Parathyroid adenoma (tissue), 2 donors: ENCODE results near the gene CDS2.

Experiments
- H2AFZ ChIP-seq: fragments of 300-600 bp; sonication (generic); one replicate; pipeline ENCODE4 v1.7.0; 2017; ENCODE audit warnings: antibody characterized with exemption, mild to moderate bottlenecking
- H3K27ac ChIP-seq: fragments of 300-600 bp; sonication (generic); one replicate; pipeline ENCODE4 v1.7.0; 2017
- H3K27me3 ChIP-seq: fragments of 300-600 bp; sonication (generic); one replicate; pipeline ENCODE4 v1.7.0; 2017; ENCODE audit warnings: low read length; ENCODE audit not compliant: control insufficient read depth, insufficient read depth
- H3K36me3 ChIP-seq: fragments of 300-600 bp; sonication (generic); one replicate; pipeline ENCODE4 v1.7.0; 2017; ENCODE audit warnings: low read length; ENCODE audit not compliant: control insufficient read depth, insufficient read depth
- H3K4me1 ChIP-seq: fragments of 300-600 bp; sonication (generic); one replicate; pipeline ENCODE4 v1.7.0; 2017; ENCODE audit warnings: control low read depth
- H3K4me2 ChIP-seq: fragments of 300-600 bp; sonication (generic); one replicate; pipeline ENCODE4 v1.7.0; 2017; ENCODE audit warnings: low read length
- H3K4me3 ChIP-seq: fragments of 300-600 bp; sonication (generic); one replicate; pipeline ENCODE4 v1.7.0; 2017; ENCODE audit warnings: low read depth, low read length
- H3K79me2 ChIP-seq: fragments of 300-600 bp; sonication (generic); one replicate; pipeline ENCODE4 v1.7.0; 2017; ENCODE audit warnings: control low read depth
- H3K9ac ChIP-seq: fragments of 300-600 bp; sonication (generic); one replicate; pipeline ENCODE4 v1.7.0; 2017; ENCODE audit warnings: mild to moderate bottlenecking
- H3K9me3 ChIP-seq: fragments of 300-600 bp; sonication (generic); one replicate; pipeline ENCODE4 v1.7.0; 2017; ENCODE audit warnings: low read length; ENCODE audit not compliant: control insufficient read depth
- TF ChIP-seq, protein P1 (sequence below): fragments of 300-600 bp; sonication (generic); IDR thresholded peaks from one replicate; pipeline ENCODE4 v1.7.0; 2017; ENCODE audit warnings: antibody characterized with exemption, mild to moderate bottlenecking
- donor health status: primary hyperparathyroidism.

CDS2 gene

DNA sequence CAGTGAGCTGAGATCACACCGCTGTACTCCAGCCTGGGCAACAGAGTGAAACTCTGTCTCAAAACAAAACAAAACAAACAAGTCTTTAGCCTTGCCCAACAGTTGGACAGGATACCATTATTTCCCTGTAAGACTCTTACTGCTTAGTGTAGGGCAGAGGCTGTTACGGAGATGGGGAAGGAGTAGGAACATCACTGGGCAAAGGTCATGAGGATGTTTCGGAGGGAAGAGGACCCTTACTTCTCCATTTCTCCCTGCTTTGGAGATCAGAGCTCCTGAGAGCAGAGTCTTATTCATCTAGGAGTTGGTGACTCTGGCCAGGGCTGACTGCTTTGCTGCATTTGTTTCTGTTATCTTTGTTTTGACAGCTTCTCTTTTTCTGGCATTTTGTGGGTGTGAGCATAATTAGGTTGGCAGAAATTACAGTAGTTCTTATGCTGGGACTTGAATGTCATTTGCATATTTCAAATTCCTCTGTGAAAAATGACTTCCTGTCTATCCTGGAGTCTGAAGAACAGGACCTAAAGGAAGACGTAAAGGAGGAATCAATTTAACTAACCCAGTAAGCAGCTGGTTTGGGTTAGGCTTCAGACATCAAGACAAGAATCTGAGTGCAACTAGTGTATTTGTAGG lies 89.0 kb downstream of the CDS2 start:
- no peak overlapping the region for H3K9ac ChIP-seq
- no peaks in the 10 kb centered on the region for H3K36me3 ChIP-seq
- H3K27ac ChIP-seq: no peak overlapping the region
- H2AFZ ChIP-seq: no peak overlapping the region
- no peaks in the 10 kb centered on the region for H3K9me3 ChIP-seq
- H3K4me3 ChIP-seq: no peak overlapping the region
- H3K4me1 ChIP-seq: no peaks in the 10 kb centered on the region
- TF ChIP-seq, protein P1, sequence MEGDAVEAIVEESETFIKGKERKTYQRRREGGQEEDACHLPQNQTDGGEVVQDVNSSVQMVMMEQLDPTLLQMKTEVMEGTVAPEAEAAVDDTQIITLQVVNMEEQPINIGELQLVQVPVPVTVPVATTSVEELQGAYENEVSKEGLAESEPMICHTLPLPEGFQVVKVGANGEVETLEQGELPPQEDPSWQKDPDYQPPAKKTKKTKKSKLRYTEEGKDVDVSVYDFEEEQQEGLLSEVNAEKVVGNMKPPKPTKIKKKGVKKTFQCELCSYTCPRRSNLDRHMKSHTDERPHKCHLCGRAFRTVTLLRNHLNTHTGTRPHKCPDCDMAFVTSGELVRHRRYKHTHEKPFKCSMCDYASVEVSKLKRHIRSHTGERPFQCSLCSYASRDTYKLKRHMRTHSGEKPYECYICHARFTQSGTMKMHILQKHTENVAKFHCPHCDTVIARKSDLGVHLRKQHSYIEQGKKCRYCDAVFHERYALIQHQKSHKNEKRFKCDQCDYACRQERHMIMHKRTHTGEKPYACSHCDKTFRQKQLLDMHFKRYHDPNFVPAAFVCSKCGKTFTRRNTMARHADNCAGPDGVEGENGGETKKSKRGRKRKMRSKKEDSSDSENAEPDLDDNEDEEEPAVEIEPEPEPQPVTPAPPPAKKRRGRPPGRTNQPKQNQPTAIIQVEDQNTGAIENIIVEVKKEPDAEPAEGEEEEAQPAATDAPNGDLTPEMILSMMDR: no peak
- no peaks in the 10 kb centered on the region for H3K27me3 ChIP-seq
- H3K4me2 ChIP-seq: no peak overlapping the region
- H3K79me2 ChIP-seq: no peaks in the 10 kb centered on the region

DNA sequence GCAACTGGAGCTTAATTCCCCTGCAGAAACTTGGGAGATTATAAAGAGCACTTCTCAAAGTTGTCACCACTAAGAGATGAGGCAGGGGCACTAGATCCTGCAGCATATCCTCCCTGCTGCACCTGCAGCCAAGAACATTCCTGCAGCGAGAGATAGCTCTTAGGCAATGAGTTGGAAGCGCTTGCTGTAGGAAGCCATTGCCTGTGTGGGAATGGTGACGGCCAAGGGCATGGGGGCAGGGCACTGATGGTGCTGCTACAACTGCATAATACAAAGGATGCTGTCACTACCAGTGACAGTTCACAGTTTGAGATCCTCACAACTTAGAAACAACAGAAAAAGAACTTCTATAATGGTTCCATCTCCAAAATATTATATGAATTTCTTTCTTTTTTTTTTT lies 89.9 kb downstream of the CDS2 start:
- Histone ChIP-seq H3K9me3 (no peaks in the 10 kb centered on the region), H3K4me1 (no peaks in the 10 kb centered on the region), H3K79me2 (no peaks in the 10 kb centered on the region), H3K36me3 (no peaks in the 10 kb centered on the region), H3K9ac (no peak overlapping the region), H3K4me3 (no peak overlapping the region), H2AFZ (no peak overlapping the region), H3K27me3 (no peaks in the 10 kb centered on the region), H3K27ac (no peak overlapping the region), H3K4me2 (no peak overlapping the region)
- TF ChIP-seq, protein P1: no peak

DNA sequence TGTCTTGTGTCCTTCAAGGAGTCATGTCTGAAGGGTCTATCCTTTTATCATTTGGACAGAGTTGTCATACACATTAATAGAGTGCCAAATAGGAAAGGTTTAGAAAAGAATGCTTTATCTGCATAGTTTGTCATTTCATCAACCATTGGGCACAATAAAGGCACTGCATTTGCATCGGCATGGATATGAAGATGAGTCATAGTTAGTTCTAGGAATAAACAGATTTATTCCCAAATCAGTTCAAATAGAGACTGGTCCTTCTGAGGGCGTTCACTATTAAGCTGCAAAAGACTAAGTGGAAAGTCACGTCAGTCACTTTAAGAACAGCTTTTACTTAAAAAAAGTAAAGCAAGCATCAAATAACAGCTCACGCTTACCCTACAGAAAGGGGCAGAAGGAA lies 90.8 kb downstream of the CDS2 start:
- H2AFZ ChIP-seq: no peak overlapping the region
- no peak overlapping the region for H3K27ac ChIP-seq

DNA sequence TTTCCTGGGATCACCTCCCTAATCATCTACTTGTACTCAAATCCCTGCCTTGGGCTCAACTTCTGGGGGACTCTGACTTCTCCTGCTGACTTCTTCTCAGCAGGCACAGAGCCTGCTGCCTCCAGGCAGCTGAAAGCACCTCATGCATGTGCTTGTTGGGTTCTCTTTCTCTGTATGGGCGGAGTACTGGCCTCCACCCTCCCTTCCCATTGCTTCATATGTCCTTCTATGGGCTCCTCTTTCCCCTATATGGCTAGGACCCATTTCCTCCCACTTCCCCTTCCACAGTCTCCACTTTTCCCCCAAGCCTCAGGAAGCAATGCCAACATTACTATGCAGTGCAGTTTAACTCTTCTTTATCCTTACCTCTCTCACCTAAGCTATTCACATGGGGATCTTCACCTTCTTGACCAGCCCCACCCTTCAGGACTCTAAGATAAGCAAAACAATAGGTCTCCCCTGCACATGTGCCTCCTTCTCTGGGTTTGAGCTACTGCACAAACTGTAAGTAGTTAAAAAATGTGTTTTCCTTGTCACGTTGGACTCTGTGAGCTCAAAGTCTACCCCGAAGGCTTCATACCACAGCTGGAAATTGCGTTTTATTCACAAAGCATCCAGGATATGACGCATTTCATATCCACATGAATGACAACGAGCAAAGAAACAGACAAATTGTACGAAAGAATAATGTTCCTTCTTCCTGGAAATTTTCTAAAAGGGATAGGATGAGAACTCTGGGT lies 93.7 kb downstream of the CDS2 start:
- H3K4me2 ChIP-seq: no peak overlapping the region
- H3K9ac ChIP-seq: no peak overlapping the region
- H3K36me3 ChIP-seq: no peaks in the 10 kb centered on the region
- no peak overlapping the region for H3K27ac ChIP-seq
- TF ChIP-seq, protein P1: no peak
- H2AFZ ChIP-seq: no peak overlapping the region
- H3K4me3 ChIP-seq: no peak overlapping the region
- H3K79me2 ChIP-seq: no peaks in the 10 kb centered on the region
- H3K4me1 ChIP-seq: no peaks in the 10 kb centered on the region
- no peaks in the 10 kb centered on the region for H3K27me3 ChIP-seq
- no peaks in the 10 kb centered on the region for H3K9me3 ChIP-seq

More for the DNA sequence above, 90.8 kb downstream of the CDS2 start:
- Histone ChIP-seq H3K9ac (no peak overlapping the region), H3K36me3 (no peaks in the 10 kb centered on the region), H3K27me3 (no peaks in the 10 kb centered on the region), H3K4me3 (no peak overlapping the region), H3K79me2 (no peaks in the 10 kb centered on the region), H3K4me2 (no peak overlapping the region), H3K4me1 (no peaks in the 10 kb centered on the region), H3K9me3 (no peaks in the 10 kb centered on the region)
- TF ChIP-seq, protein P1: no peak

DNA sequence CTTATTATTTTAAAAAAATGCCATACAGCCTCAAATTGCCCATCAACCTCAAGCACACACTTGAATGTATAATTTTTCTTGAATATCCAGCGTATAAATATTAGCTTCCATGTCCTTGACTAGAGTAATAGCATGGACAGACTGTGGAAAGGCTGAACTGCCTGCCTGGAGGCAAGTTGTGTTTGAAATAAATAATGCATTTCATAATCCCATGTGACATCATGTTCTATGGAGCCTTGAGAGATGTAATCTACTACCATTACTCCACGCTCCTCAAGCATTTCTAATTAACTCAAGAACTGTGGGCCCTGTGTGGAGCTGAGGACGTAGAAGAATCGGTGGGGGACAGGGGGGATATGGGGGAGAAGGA lies 94.2 kb downstream of the CDS2 start:
- Histone ChIP-seq H3K4me3 (no peak overlapping the region), H2AFZ (no peak overlapping the region), H3K4me1 (no peaks in the 10 kb centered on the region), H3K27ac (no peak overlapping the region), H3K4me2 (no peak overlapping the region), H3K9me3 (no peaks in the 10 kb centered on the region), H3K79me2 (no peaks in the 10 kb centered on the region), H3K36me3 (no peaks in the 10 kb centered on the region), H3K27me3 (no peaks in the 10 kb centered on the region), H3K9ac (no peak overlapping the region)
- TF ChIP-seq, protein P1: no peak
